Measurements from ENCODE around the gene YIF1A.

- no peak for TF ChIP-seq CTCF (IDR thresholded peaks at IDR 0.05)
- no peak for TF ChIP-seq EP300 (IDR thresholded peaks at IDR 0.05)
- no peak for TF ChIP-seq POLR2AphosphoS5 (IDR thresholded peaks at IDR 0.05)
Measured at GRCh38 chr11:66299186-66299585, 10.2 kb upstream of the YIF1A start.

All from esophagus muscularis mucosa (tissue), 4 donors.